ENCODE measurements around the gene SLC2A4RG. TPM values are rescaled to one million over a fixed set of nuclear protein-coding genes. Genes with fewer than 3 reads are reported as not detected.

Gene SLC2A4RG
- total and polyA plus RNA-seq, 2 of the 13 experiments (the other 11 are each of a cell fraction or from before 2014, with no cell fraction given): 91.4 to 95.9 TPM

DNA sequence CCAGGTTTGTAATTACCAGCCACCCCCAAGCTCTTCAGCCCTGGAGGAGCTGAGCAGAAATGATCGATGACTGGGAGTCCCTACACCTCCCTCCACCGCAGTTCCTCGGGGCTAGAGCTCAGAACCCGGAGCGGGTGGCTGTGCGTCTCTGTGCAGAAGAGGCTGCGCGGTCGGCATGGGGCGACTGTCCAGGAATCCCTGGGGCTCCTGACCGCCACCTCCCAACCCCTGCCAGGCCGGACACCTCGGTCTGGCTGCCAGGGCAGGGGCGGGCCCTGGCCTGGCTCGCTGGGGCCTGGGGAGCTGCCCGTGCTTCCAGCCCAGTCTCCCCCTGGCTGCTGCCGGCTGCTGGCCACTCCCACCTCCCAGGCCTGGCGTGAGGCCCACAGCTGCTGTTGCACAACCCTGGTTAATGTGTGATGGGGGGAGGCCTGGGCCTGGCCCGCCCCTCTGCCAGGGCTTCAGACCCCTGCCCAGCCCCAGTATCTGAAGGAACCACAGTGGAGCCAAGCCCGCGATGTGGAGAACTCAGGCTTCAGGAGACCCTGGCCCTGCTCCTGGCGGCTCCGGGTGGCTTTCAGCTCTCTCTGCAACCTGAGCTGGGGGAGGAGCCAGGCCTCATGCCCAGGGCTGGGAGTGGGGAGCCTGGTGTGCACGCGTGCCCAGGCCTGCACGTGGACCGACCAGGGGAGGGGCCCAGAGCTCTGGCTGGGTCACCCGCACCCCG lies 1.2 kb downstream of the SLC2A4RG start (continued):
- TF ChIP-seq ATF1 (CRISPR knock-in tag; IDR thresholded peaks at IDR 0.05) (no peak), MATR3 (CRISPR knock-in tag; IDR thresholded peaks at IDR 0.05) (no peak), RARG (CRISPR knock-in tag; IDR thresholded peaks at IDR 0.05; ENCODE audit: low read depth) (no peak), GFI1 (CRISPR knock-in tag; IDR thresholded peaks at IDR 0.05; ENCODE audit: borderline replicate concordance) (peak; percentile 78; the same call in 1 of the 2 replicates), ZNF337 (CRISPR knock-in tag; IDR thresholded peaks at IDR 0.05; ENCODE audit: borderline replicate concordance, low read depth) (0 out of 2 replicates have a peak, but pooled peaks have one; percentile 86), CCDC6 (CRISPR knock-in tag; IDR thresholded peaks at IDR 0.05) (peak; percentile 98), RBM39 (IDR thresholded peaks at IDR 0.05; ENCODE audit: low read depth, low read length, poor library complexity, severe bottlenecking) (peak; percentile 98), KDM5A (IDR thresholded peaks at IDR 0.05; ENCODE audit: borderline replicate concordance, low read length) (peak; percentile 35; the same call in 1 of the 2 replicates), ZEB1 (IDR thresholded peaks at IDR 0.05; ENCODE audit: insufficient replicate concordance, low read depth) (peak; percentile 78), ZNF383 (CRISPR knock-in tag; IDR thresholded peaks at IDR 0.05; ENCODE audit: borderline replicate concordance) (no peak), ZNF501 (CRISPR knock-in tag; IDR thresholded peaks at IDR 0.05) (peak; percentile 94), ZNF567 (CRISPR knock-in tag; IDR thresholded peaks at IDR 0.05; ENCODE audit: borderline replicate concordance) (peak; percentile 94), ZBTB7B (CRISPR knock-in tag; IDR thresholded peaks at IDR 0.05) (peak; percentile 100), ZNF3 (CRISPR knock-in tag; IDR thresholded peaks at IDR 0.05) (no peak), JDP2 (CRISPR knock-in tag; IDR thresholded peaks at IDR 0.05; ENCODE audit: borderline replicate concordance) (no peak; the same call in 1 of the 2 replicates), HOXA9 (CRISPR knock-in tag; IDR thresholded peaks at IDR 0.05; ENCODE audit: borderline replicate concordance) (no peak), RBFOX2 (IDR thresholded peaks at IDR 0.05; ENCODE audit: low read depth, low read length) (peak; percentile 98)
- TF ChIP-seq, protein P1, sequence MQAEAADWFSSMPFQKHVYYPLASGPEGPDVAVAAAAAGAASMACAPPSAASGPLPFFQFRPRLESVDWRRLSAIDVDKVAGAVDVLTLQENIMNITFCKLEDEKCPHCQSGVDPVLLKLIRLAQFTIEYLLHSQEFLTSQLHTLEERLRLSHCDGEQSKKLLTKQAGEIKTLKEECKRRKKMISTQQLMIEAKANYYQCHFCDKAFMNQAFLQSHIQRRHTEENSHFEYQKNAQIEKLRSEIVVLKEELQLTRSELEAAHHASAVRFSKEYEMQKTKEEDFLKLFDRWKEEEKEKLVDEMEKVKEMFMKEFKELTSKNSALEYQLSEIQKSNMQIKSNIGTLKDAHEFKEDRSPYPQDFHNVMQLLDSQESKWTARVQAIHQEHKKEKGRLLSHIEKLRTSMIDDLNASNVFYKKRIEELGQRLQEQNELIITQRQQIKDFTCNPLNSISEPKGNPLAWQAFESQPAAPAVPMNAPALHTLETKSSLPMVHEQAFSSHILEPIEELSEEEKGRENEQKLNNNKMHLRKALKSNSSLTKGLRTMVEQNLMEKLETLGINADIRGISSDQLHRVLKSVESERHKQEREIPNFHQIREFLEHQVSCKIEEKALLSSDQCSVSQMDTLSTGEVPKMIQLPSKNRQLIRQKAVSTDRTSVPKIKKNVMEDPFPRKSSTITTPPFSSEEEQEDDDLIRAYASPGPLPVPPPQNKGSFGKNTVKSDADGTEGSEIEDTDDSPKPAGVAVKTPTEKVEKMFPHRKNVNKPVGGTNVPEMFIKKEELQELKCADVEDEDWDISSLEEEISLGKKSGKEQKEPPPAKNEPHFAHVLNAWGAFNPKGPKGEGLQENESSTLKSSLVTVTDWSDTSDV (CRISPR knock-in tag; IDR thresholded peaks at IDR 0.05): 0 out of 2 replicates have a peak, but pooled peaks have one; percentile 41
- TF ChIP-seq, protein P2, sequence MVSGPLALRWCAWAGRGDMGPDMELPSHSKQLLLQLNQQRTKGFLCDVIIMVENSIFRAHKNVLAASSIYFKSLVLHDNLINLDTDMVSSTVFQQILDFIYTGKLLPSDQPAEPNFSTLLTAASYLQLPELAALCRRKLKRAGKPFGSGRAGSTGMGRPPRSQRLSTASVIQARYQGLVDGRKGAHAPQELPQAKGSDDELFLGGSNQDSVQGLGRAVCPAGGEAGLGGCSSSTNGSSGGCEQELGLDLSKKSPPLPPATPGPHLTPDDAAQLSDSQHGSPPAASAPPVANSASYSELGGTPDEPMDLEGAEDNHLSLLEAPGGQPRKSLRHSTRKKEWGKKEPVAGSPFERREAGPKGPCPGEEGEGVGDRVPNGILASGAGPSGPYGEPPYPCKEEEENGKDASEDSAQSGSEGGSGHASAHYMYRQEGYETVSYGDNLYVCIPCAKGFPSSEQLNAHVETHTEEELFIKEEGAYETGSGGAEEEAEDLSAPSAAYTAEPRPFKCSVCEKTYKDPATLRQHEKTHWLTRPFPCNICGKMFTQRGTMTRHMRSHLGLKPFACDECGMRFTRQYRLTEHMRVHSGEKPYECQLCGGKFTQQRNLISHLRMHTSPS (CRISPR knock-in tag; IDR thresholded peaks at IDR 0.05; ENCODE audit: low read depth): peak; percentile 97
- TF ChIP-seq, protein P3, sequence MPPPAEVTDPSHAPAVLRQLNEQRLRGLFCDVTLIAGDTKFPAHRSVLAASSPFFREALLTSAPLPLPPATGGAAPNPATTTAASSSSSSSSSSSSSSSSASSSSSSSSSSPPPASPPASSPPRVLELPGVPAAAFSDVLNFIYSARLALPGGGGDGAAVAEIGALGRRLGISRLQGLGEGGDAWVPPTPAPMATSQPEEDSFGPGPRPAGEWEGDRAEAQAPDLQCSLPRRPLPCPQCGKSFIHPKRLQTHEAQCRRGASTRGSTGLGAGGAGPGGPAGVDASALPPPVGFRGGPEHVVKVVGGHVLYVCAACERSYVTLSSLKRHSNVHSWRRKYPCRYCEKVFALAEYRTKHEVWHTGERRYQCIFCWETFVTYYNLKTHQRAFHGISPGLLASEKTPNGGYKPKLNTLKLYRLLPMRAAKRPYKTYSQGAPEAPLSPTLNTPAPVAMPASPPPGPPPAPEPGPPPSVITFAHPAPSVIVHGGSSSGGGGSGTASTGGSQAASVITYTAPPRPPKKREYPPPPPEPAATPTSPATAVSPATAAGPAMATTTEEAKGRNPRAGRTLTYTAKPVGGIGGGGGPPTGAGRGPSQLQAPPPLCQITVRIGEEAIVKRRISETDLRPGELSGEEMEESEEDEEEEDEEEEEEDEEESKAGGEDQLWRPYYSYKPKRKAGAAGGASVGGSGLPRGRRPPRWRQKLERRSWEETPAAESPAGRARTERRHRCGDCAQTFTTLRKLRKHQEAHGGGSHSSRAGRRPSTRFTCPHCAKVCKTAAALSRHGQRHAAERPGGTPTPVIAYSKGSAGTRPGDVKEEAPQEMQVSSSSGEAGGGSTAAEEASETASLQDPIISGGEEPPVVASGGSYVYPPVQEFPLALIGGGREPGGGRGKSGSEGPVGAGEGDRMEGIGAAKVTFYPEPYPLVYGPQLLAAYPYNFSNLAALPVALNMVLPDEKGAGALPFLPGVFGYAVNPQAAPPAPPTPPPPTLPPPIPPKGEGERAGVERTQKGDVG (CRISPR knock-in tag; IDR thresholded peaks at IDR 0.05; ENCODE audit: borderline replicate concordance): peak; percentile 91; the same call in 1 of the 2 replicates

All from HepG2 (cell line).